IPS-NIHi11 (cell line): ENCODE data around the gene HSF4.
A peak's percentile ranks its signal among the peaks of the same experiment; 100 is the strongest.

ENCODE experiments used
- DNase-seq: peaks from one replicate; pipeline ENCODE4 v3.0.0; 2012; ENCODE audit warnings: mixed read lengths, low spot score

Gene HSF4

GRCh38 chr16:67201411-67202345 lies 37.1 kb downstream of the HSF4 start:
- DNase-seq = no peak

GRCh38 chr16:67202426-67202825 lies 37.9 kb downstream of the HSF4 start:
- no peak for DNase-seq

- DNase-seq = no peak
Measured at GRCh38 chr16:67202956-67203493, 38.5 kb downstream of the HSF4 start.

- no peak for DNase-seq
Measured at GRCh38 chr16:67204076-67204475, 39.5 kb downstream of the HSF4 start.

- no peak for DNase-seq
Measured at GRCh38 chr16:67206129-67206837, 41.7 kb downstream of the HSF4 start.

- DNase-seq = peak; percentile 50
Measured at GRCh38 chr16:67206838-67207248, 42.3 kb downstream of the HSF4 start.

GRCh38 chr16:67207249-67208091 lies 42.9 kb downstream of the HSF4 start:
- DNase-seq = peak; percentile 25

- no peak for DNase-seq
Measured at GRCh38 chr16:67208154-67208896, 43.8 kb downstream of the HSF4 start.

GRCh38 chr16:67209565-67209964 lies 45.0 kb downstream of the HSF4 start:
- no peak for DNase-seq

- DNase-seq = peak; percentile 47
Measured at GRCh38 chr16:67210069-67210937, 45.8 kb downstream of the HSF4 start.

GRCh38 chr16:67211674-67212073 lies 47.1 kb downstream of the HSF4 start:
- no peak for DNase-seq

GRCh38 chr16:67212766-67213165 lies 48.2 kb downstream of the HSF4 start:
- no peak for DNase-seq

- no peak for DNase-seq
Measured at GRCh38 chr16:67213197-67214019, 48.9 kb downstream of the HSF4 start.

GRCh38 chr16:67215706-67216105 lies 51.2 kb downstream of the HSF4 start:
- peak; percentile 47 for DNase-seq

- DNase-seq = no peak
Measured at GRCh38 chr16:67216612-67217490, 52.3 kb downstream of the HSF4 start.
